ENCODE results near the gene TAF1C.

DNA sequence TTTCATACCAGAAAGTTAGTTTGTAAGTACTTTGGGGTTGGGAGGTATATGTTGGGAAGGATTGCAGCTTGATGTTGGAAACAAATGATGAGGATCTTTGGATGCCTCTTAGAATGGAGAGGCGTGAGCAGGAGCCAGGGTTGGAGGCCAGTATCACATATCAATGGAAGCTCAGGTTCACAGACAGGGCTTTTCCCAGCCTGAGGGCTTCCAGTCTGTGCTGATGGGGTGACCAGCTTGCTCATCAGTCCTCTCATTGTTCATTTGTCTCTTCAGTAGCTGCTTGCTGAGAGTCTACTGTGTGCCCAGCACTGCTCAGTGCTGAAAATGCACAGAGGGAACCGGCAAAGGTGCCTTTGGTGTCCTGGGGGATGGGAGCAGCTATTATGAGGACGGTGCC lies 35.9 kb downstream of the TAF1C start:
- TF ChIP-seq, protein P1, sequence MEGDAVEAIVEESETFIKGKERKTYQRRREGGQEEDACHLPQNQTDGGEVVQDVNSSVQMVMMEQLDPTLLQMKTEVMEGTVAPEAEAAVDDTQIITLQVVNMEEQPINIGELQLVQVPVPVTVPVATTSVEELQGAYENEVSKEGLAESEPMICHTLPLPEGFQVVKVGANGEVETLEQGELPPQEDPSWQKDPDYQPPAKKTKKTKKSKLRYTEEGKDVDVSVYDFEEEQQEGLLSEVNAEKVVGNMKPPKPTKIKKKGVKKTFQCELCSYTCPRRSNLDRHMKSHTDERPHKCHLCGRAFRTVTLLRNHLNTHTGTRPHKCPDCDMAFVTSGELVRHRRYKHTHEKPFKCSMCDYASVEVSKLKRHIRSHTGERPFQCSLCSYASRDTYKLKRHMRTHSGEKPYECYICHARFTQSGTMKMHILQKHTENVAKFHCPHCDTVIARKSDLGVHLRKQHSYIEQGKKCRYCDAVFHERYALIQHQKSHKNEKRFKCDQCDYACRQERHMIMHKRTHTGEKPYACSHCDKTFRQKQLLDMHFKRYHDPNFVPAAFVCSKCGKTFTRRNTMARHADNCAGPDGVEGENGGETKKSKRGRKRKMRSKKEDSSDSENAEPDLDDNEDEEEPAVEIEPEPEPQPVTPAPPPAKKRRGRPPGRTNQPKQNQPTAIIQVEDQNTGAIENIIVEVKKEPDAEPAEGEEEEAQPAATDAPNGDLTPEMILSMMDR (conservative IDR thresholded peaks at IDR 0.05 in 1 of 2, IDR thresholded peaks at IDR 0.05 in 1 of 2; ENCODE audit: extremely low read depth in 1 of 2, insufficient read depth in 1 of 2, low read depth in 1 of 2, low read length in 2 of 2), result no peak
- TF ChIP-seq EZH2 (IDR thresholded peaks at IDR 0.05; ENCODE audit: borderline replicate concordance, low read length), result no peak
